OCI-LY7 (cell line): ENCODE measurements around the gene TM7SF2. TPM values are rescaled to one million over a fixed set of nuclear protein-coding genes. Genes with fewer than 3 reads are reported as not detected.

ENCODE experiments used
- BruUV-seq: library from RNA; stranded (reverse); fragments of 400-500 nt; replicated peaks from 2 replicates; lab custom pipeline; 2021; lab: Mats Ljungman, UMichigan
- CTCF ChIA-PET: fragments of 300-600 bp; sonication (Branson Sonifier 250); formaldehyde crosslinking; loops from one replicate; lab custom pipeline; 2022; ENCODE audit warnings: antibody characterized with exemption; ENCODE audit not compliant: unreplicated experiment; lab: Charles Lee
- POLR2A ChIA-PET: fragments of 300-600 bp; sonication (Branson Sonifier 250); formaldehyde crosslinking; loops from one replicate; lab custom pipeline; 2022; ENCODE audit warnings: antibody characterized with exemption; lab: Charles Lee
- DNase-seq: peaks from one replicate; pipeline ENCODE4 v3.0.0-alpha.2; 2015; ENCODE audit warnings: low spot score
- H2AFZ ChIP-seq: fragments of 200-600 bp; sonication (generic), shearing (Covaris generic); 2 replicates; pipeline ENCODE4 v1.6.1; 2014; ENCODE audit warnings: mild to moderate bottlenecking, antibody characterized with exemption, low read length, moderate library complexity
- H3K27ac ChIP-seq: fragments of 200-600 bp; sonication (generic); 2 replicates; pipeline ENCODE4 v1.5.1; 2014; ENCODE audit warnings: mixed run types, low read depth, mild to moderate bottlenecking, moderate library complexity, low read length, inconsistent platforms; ENCODE audit not compliant: poor library complexity, severe bottlenecking
- H3K36me3 ChIP-seq: fragments of 200-600 bp; sonication (generic); 2 replicates; pipeline ENCODE4 v1.6.1; 2014; ENCODE audit warnings: mild to moderate bottlenecking, antibody characterized with exemption, low read length, moderate library complexity, mixed read lengths; ENCODE audit not compliant: insufficient read depth
- H3K4me1 ChIP-seq: fragments of 200-600 bp; sonication (generic); 2 replicates; pipeline ENCODE4 v1.5.1; 2014; ENCODE audit warnings: mild to moderate bottlenecking, low read length; ENCODE audit not compliant: insufficient read depth, poor library complexity, severe bottlenecking
- H3K4me2 ChIP-seq: fragments of 200-600 bp; sonication (generic); 2 replicates; pipeline ENCODE4 v1.6.1; 2014; ENCODE audit warnings: mild to moderate bottlenecking, low read length
- H3K4me3 ChIP-seq: fragments of 200-600 bp; sonication (generic); 2 replicates; pipeline ENCODE4 v1.5.1; 2014; ENCODE audit warnings: mild to moderate bottlenecking, low read depth, low read length; ENCODE audit not compliant: poor library complexity, severe bottlenecking
- H3K79me2 ChIP-seq: fragments of 200-600 bp; sonication (generic); 2 replicates; pipeline ENCODE4 v1.6.1; 2016; ENCODE audit warnings: low read depth, mild to moderate bottlenecking, low read length, moderate library complexity, mixed read lengths; ENCODE audit not compliant: insufficient read depth
- H3K9me2 ChIP-seq: fragments of 200-600 bp; sonication (generic); 2 replicates; pipeline ENCODE4 v1.6.1; 2016; ENCODE audit warnings: mild to moderate bottlenecking, low read length, mixed read lengths; ENCODE audit not compliant: insufficient read depth
- H3K9me3 ChIP-seq: fragments of 200-600 bp; sonication (generic); 2 replicates; pipeline ENCODE4 v1.6.1; 2014; ENCODE audit warnings: mild to moderate bottlenecking, mixed run types, low read length, mixed read lengths
- H4K20me1 ChIP-seq: fragments of 200-600 bp; sonication (generic); 2 replicates; pipeline ENCODE4 v1.6.1; 2014; ENCODE audit warnings: mild to moderate bottlenecking, antibody characterized with exemption, low read length, moderate library complexity, mixed read lengths; ENCODE audit not compliant: insufficient read depth
- EZH2phosphoT487 ChIP-seq: fragments of 200-600 bp; sonication (generic); IDR thresholded peaks from 2 replicates; pipeline ENCODE4 v1.6.1; 2018; ENCODE audit warnings: low read depth, borderline replicate concordance, mild to moderate bottlenecking, mixed run types, antibody characterized with exemption, low read length, moderate library complexity, mixed read lengths
- intact Hi-C: fragments of 100-400 bp; cut with micrococcal nuclease; formaldehyde crosslinking; loops from one replicate; pipeline ENCODE4 v1.10.0; 2022; ENCODE audit not compliant: unreplicated experiment
- total RNA-seq, 2 experiments: library from RNA; depleted of rRNA in 1 of 2; stranded (reverse); fragments of >200 nt in 1 of 2; shearing (Covaris generic) in 1 of 2; gene quantifications; 2 replicates each; pipeline ENCODE4 v1.2.3, GENCODE V29; 2014 to 2022
- TF ChIP-seq, protein P1 (sequence below): fragments of 200-600 bp; sonication (generic); conservative IDR thresholded peaks from 2 replicates; pipeline ENCODE4 v1.5.1; 2014; ENCODE audit warnings: mild to moderate bottlenecking, antibody characterized with exemption, low read length, moderate library complexity, mixed read lengths

Gene TM7SF2
- total RNA-seq, 2 experiments from 2014 or later, result 25.8 to 54.1 TPM

DNA sequence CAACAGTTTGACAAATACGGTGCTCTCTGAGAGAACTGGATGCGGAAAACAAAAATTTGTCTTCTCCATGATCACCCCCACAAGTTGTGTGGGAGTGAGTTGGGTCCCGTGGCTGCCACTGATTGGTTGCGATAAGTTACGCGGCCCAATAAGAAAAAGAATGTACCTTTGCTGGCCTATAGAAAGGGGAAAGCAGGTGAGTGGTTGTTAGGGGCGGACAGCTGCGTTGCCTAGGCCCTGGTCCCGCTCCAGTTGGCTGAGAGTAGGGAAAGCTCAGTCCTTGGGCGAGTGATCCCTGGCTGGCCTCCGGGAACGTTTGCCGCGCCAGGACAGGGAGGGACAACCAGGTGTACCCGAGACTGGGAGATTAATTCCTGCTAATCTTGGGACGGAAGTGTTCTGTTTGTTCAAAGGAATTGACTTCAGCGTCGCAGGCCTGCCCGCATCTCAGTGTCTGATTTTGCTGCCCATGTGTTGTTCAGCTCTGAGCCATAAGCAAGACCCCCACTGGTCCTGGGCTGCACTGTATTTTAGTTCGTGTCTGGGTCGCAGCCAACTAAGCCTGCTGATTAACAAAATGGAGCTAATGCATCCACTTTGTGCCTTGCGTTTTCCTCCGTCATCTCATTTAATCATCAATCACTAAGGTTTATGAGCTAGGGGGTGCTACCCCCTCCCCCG is 23.4 kb downstream of the TM7SF2 start:
- BruUV-seq, result TSS peak; percentile 70
- peaks cover 39% of the 10 kb centered on the region for H3K36me3 ChIP-seq
- peak; percentile 96 for DNase-seq
- H3K27ac ChIP-seq, result peak overlapping the region; percentile 98
- POLR2A ChIA-PET, result interaction anchor here (0.5 to 6.1 kb wide), 17 partner anchors 10 to 437 kb away, joined by 3 to 47 read pairs (median 4); partner anchors contain the start of genes ARL2, CAPN1, FAM89B and FAU
- H3K4me3 ChIP-seq, result peak overlapping the region; percentile 98
- intact Hi-C loops, result loop anchor here (5.0 kb wide), 2 partner anchors 32 to 283 kb away; no protein-coding TSS in a partner anchor
- peak overlapping the region; percentile 78 for H2AFZ ChIP-seq
- no peaks in the 10 kb centered on the region for H4K20me1 ChIP-seq
- TF ChIP-seq, protein P1, sequence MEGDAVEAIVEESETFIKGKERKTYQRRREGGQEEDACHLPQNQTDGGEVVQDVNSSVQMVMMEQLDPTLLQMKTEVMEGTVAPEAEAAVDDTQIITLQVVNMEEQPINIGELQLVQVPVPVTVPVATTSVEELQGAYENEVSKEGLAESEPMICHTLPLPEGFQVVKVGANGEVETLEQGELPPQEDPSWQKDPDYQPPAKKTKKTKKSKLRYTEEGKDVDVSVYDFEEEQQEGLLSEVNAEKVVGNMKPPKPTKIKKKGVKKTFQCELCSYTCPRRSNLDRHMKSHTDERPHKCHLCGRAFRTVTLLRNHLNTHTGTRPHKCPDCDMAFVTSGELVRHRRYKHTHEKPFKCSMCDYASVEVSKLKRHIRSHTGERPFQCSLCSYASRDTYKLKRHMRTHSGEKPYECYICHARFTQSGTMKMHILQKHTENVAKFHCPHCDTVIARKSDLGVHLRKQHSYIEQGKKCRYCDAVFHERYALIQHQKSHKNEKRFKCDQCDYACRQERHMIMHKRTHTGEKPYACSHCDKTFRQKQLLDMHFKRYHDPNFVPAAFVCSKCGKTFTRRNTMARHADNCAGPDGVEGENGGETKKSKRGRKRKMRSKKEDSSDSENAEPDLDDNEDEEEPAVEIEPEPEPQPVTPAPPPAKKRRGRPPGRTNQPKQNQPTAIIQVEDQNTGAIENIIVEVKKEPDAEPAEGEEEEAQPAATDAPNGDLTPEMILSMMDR, result no peak
- no peak for TF ChIP-seq EZH2phosphoT487
- peaks cover 46% of the 10 kb centered on the region for H3K79me2 ChIP-seq
- peak overlapping the region; percentile 99 for H3K4me2 ChIP-seq
- H3K9me2 ChIP-seq, result no peaks in the 10 kb centered on the region
- H3K9me3 ChIP-seq, result no peaks in the 10 kb centered on the region
- H3K4me1 ChIP-seq, result peaks cover 36% of the 10 kb centered on the region
- CTCF ChIA-PET, result interaction anchor here (0.5 to 1.5 kb wide), 2 partner anchors 47 to 80 kb away, joined by 3 to 5 read pairs; partner anchors contain the start of gene CAPN1

DNA sequence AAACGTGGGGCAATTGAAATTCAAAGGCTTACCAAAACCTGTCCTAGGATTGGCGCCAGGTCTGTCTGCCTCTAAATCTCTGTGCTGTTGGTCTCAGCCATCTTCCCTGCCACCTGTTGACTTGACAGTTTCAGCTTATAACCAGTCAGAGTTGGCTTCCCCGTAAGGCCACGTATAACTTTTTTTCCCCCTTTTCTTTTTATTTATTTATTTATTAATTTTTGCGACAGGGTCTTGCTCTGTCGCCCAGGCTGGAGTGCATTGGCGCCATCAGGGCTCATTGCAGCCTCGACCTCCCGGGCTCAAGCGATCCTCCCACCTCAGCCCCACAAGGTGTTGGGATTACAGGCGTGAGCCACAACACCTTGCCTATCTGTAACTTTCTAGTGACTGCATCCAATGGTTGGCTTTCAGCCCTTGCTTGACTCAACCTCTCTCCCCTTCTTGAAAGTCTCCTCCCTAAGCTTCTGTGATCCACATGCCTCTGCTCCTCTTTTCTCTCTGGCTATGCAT is 24.0 kb downstream of the TM7SF2 start:
- Histone ChIP-seq H3K36me3 (peaks cover 33% of the 10 kb centered on the region), H2AFZ (peak overlapping the region; percentile 42; the same call in 1 of the 2 replicates), H3K9me2 (no peaks in the 10 kb centered on the region), H3K4me3 (peak overlapping the region; percentile 98), H3K27ac (peak overlapping the region; percentile 98), H3K4me1 (peaks cover 31% of the 10 kb centered on the region), H3K4me2 (peak overlapping the region; percentile 99), H3K9me3 (no peaks in the 10 kb centered on the region), H4K20me1 (no peaks in the 10 kb centered on the region), H3K79me2 (peaks cover 40% of the 10 kb centered on the region)
- TF ChIP-seq EZH2phosphoT487, result no peak
- TF ChIP-seq, protein P1, result no peak
- intact Hi-C loops, result no loop called here
- DNase-seq, result no peak
- BruUV-seq, result no TSS peak
- ChIA-PET CTCF (interaction anchor here (1.5 kb wide), 1 partner anchor 46 kb away, joined by 5 read pairs; the partner anchor contains the start of gene CAPN1), POLR2A (interaction anchor here (0.5 to 6.1 kb wide), 15 partner anchors 11 to 437 kb away, joined by 3 to 47 read pairs (median 4); partner anchors contain the start of genes ARL2, CAPN1, FAM89B and FAU)
